HepG2 (cell line): Measurements from ENCODE around the gene CAPN8. TPM values are rescaled to one million over a fixed set of nuclear protein-coding genes. Genes with fewer than 3 reads are reported as not detected.

Experiments used
- CEBPG ChIP-seq: IDR thresholded peaks from 2 replicates; pipeline ENCODE4 v1.6.1; 2016
- ETV5 ChIP-seq: IDR thresholded peaks from 2 replicates; pipeline ENCODE4 v1.6.1; 2018; ENCODE audit warnings: missing biosample characterization, missing genetic modification reagents, inconsistent platforms, borderline replicate concordance
- FIP1L1 ChIP-seq: fragments of 200-400 bp; formaldehyde crosslinking; IDR thresholded peaks from 2 replicates; pipeline ENCODE4 v1.6.1; 2018; ENCODE audit warnings: low read depth, mild to moderate bottlenecking, low read length, moderate library complexity, borderline replicate concordance; ENCODE audit not compliant: insufficient read depth
- FOXP1 ChIP-seq, 2 experiments: fragments of 450-650 bp in 1 of 2; IDR thresholded peaks; 2 replicates each; pipeline ENCODE4 v1.6.1; 2017 to 2018; ENCODE audit warnings: antibody characterized with exemption in 1 of 2
- GABPB1 ChIP-seq: IDR thresholded peaks from 2 replicates; pipeline ENCODE4 v1.6.1; 2016; ENCODE audit warnings: mild to moderate bottlenecking, missing genetic modification reagents, moderate library complexity, missing compliant biosample characterization
- HDAC1 ChIP-seq: sonication (generic); formaldehyde crosslinking; IDR thresholded peaks from 2 replicates; pipeline ENCODE4 v1.5.1; 2020; ENCODE audit warnings: mild to moderate bottlenecking, missing genetic modification reagents
- LCORL ChIP-seq, 2 experiments: fragments of 450-650 bp in 1 of 2; sonication (generic) in 1 of 2; formaldehyde crosslinking in 1 of 2; IDR thresholded peaks; 2 replicates each; pipeline versions ENCODE4 v1.5.0 to v1.6.1; 2017 to 2020; ENCODE audit warnings: antibody characterized with exemption in 1 of 2, missing genetic modification reagents in 1 of 2
- NAIF1 ChIP-seq: sonication (generic); formaldehyde crosslinking; IDR thresholded peaks from 2 replicates; pipeline ENCODE4 v1.5.0; 2020; ENCODE audit warnings: mild to moderate bottlenecking, missing genetic modification reagents, borderline replicate concordance
- NBN ChIP-seq: fragments of 450-650 bp; conservative IDR thresholded peaks from 2 replicates; pipeline ENCODE4 v1.6.1; 2017
- NCOR1 ChIP-seq: fragments of 200-600 bp; sonication (generic); IDR thresholded peaks from 2 replicates; pipeline ENCODE4 v1.7.0; 2017; ENCODE audit warnings: antibody characterized with exemption, low read length, borderline replicate concordance
- PAX8 ChIP-seq: sonication (generic); formaldehyde crosslinking; IDR thresholded peaks from 2 replicates; pipeline ENCODE4 v1.8.0; 2022; ENCODE audit warnings: mild to moderate bottlenecking, missing genetic modification reagents, borderline replicate concordance
- REL ChIP-seq: sonication (generic); formaldehyde crosslinking; conservative IDR thresholded peaks from 2 replicates; pipeline ENCODE4 v1.8.0; 2022; ENCODE audit warnings: mild to moderate bottlenecking, missing genetic modification reagents, moderate library complexity
- SALL2 ChIP-seq: sonication (generic); formaldehyde crosslinking; IDR thresholded peaks from 2 replicates; pipeline ENCODE4 v1.8.1; 2023; ENCODE audit warnings: mild to moderate bottlenecking, missing genetic modification reagents, inconsistent platforms
- SNRNP70 ChIP-seq: fragments of 200-400 bp; formaldehyde crosslinking; IDR thresholded peaks from 2 replicates; pipeline ENCODE4 v1.6.1; 2017; ENCODE audit warnings: mild to moderate bottlenecking, low read depth, low read length, moderate library complexity
- TEAD2 ChIP-seq: sonication (generic); formaldehyde crosslinking; IDR thresholded peaks from 2 replicates; pipeline ENCODE4 v1.9.0; 2021; ENCODE audit warnings: missing genetic modification reagents
- TEAD3 ChIP-seq: optimal IDR thresholded peaks from 2 replicates; pipeline ENCODE3; 2016; ENCODE audit warnings: borderline replicate concordance
- ZBTB1 ChIP-seq: sonication (generic); formaldehyde crosslinking; IDR thresholded peaks from 2 replicates; pipeline ENCODE4 v1.4.0; 2020; ENCODE audit warnings: missing genetic modification reagents, borderline replicate concordance
- ZBTB3 ChIP-seq: sonication (generic); formaldehyde crosslinking; IDR thresholded peaks from 2 replicates; pipeline ENCODE4 v1.4.0; 2020; ENCODE audit warnings: low read depth, mild to moderate bottlenecking, moderate library complexity, missing genetic modification reagents, borderline replicate concordance
- ZKSCAN8 ChIP-seq: IDR thresholded peaks from 2 replicates; pipeline ENCODE4 v1.6.1; 2016; ENCODE audit warnings: borderline replicate concordance, missing genetic modification reagents, missing compliant biosample characterization
- ZNF547 ChIP-seq: sonication (generic); formaldehyde crosslinking; IDR thresholded peaks from 2 replicates; pipeline ENCODE4 v1.5.1; 2020; ENCODE audit warnings: mild to moderate bottlenecking, missing genetic modification reagents
- ZNF746 ChIP-seq: sonication (generic); formaldehyde crosslinking; IDR thresholded peaks from 2 replicates; pipeline ENCODE4 v1.8.0; 2022; ENCODE audit warnings: mild to moderate bottlenecking, missing genetic modification reagents
- ZNF776 ChIP-seq: sonication (generic); formaldehyde crosslinking; IDR thresholded peaks from 2 replicates; pipeline ENCODE4 v1.4.0; 2020; ENCODE audit warnings: mild to moderate bottlenecking, missing genetic modification reagents
- polyA plus RNA-seq, 8 experiments: library from polyadenylated mRNA; depleted of rRNA in 3 of 8; stranded (reverse) in 7 of 8; unstranded in 1 of 8; fragments of >200 nt; fragmentation: Illumina TruSeq in 4 of 8; extraction: Trizol in 4 of 8; gene quantifications; 2 replicates each; pipeline versions ENCODE4 v1.2.1 to v1.2.3, GENCODE V29; 2011 to 2016; ENCODE audit warnings: low read depth in 4 of 8, missing spikeins in 1 of 8, mixed read lengths in 1 of 8; ENCODE audit not compliant: insufficient read depth in 1 of 8
- total RNA-seq, 5 experiments: library from RNA; depleted of rRNA; stranded (reverse); fragments of >200 nt; fragmentation: Illumina TruSeq; extraction: Trizol; gene quantifications; 2 replicates each; pipeline ENCODE4 v1.2.3, GENCODE V29; 2016; ENCODE audit warnings: low read depth in 1 of 5
- TF ChIP-seq, protein P1 (sequence below): sonication (generic); formaldehyde crosslinking; IDR thresholded peaks from 2 replicates; pipeline ENCODE4 v1.8.1; 2023; ENCODE audit warnings: mild to moderate bottlenecking, missing genetic modification reagents
- TF ChIP-seq, protein P2 (sequence below): sonication (generic); formaldehyde crosslinking; IDR thresholded peaks from 2 replicates; pipeline ENCODE4 v1.4.0; 2020; ENCODE audit warnings: mild to moderate bottlenecking, low read depth, missing genetic modification reagents
- TF ChIP-seq, protein P3 (sequence below): sonication (generic); formaldehyde crosslinking; IDR thresholded peaks from 2 replicates; pipeline ENCODE4 v1.5.1; 2020; ENCODE audit warnings: mild to moderate bottlenecking, missing genetic modification reagents, borderline replicate concordance
- TF ChIP-seq, protein P4 (sequence below): conservative IDR thresholded peaks from 2 replicates; pipeline ENCODE4 v1.6.1; 2018; ENCODE audit warnings: missing genetic modification reagents

CAPN8 gene
- total and polyA plus RNA-seq, 2 of the 13 experiments (the other 11 are each of a cell fraction or from before 2014, with no cell fraction given) = 0.20 to 0.25 TPM

DNA sequence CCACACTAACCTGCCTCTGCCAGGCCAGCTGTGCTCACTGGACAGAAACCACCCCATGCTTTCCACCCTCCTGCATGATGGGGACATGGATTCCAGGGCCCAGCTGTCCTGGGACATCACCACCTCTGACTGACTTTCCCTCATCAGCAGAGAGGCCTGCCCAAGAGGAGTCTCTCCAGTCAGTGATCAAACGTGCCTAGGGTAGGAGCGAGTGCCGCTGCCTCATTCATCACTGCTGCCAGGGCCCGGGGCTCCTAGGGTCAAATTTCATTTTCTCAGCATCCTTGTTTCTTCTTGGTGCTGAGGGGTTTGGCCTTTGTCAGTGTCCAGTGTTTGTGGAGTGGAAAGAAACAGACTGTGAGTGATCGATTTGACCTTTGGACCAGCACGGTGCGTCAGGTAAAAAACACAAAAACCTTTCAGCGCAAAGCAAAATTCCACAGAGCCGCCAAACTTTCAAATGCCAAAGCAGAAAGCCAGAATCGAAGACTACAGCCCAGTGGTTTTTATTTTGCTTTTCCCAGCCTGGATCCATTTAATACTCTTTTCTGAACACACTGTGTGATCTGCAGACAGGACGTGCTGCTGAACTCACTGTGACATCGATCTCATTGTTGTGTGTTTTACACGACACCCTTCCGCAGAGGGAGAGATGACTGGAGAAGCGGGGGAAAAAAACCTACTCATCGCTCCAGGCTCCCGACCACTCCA, 43.2 kb downstream of the CAPN8 start (continued):
- TF ChIP-seq, protein P1, sequence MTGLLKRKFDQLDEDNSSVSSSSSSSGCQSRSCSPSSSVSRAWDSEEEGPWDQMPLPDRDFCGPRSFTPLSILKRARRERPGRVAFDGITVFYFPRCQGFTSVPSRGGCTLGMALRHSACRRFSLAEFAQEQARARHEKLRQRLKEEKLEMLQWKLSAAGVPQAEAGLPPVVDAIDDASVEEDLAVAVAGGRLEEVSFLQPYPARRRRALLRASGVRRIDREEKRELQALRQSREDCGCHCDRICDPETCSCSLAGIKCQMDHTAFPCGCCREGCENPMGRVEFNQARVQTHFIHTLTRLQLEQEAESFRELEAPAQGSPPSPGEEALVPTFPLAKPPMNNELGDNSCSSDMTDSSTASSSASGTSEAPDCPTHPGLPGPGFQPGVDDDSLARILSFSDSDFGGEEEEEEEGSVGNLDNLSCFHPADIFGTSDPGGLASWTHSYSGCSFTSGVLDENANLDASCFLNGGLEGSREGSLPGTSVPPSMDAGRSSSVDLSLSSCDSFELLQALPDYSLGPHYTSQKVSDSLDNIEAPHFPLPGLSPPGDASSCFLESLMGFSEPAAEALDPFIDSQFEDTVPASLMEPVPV = no peak
- TF ChIP-seq NAIF1 (no peak), FOXP1 (IDR thresholded peaks at IDR 0.05) (no peak), FOXP1 (CRISPR knock-in tag; IDR thresholded peaks at IDR 0.05) (peak; percentile 36; the same call in 1 of the 2 replicates), TEAD2 (CRISPR knock-in tag) (no peak), PAX8 (CRISPR knock-in tag) (no peak), ZNF746 (no peak), ZNF547 (CRISPR knock-in tag) (no peak), GABPB1 (CRISPR knock-in tag) (no peak), HDAC1 (CRISPR knock-in tag) (peak; percentile 59), ZKSCAN8 (CRISPR knock-in tag) (no peak), NBN (no peak), FIP1L1 (no peak), LCORL (IDR thresholded peaks at IDR 0.05) (peak; percentile 62; the same call in 1 of the 2 replicates), LCORL (CRISPR knock-in tag; IDR thresholded peaks at IDR 0.05) (peak; percentile 83), REL (no peak), SNRNP70 (no peak), ZNF776 (CRISPR knock-in tag) (no peak), TEAD3 (CRISPR knock-in tag) (peak; percentile 11), CEBPG (CRISPR knock-in tag) (no peak), ETV5 (CRISPR knock-in tag) (no peak; the same call in 1 of the 2 replicates), ZBTB3 (no peak), NCOR1 (peak; percentile 69; the same call in 1 of the 2 replicates), ZBTB1 (CRISPR knock-in tag) (no peak), SALL2 (CRISPR knock-in tag) (no peak)
- TF ChIP-seq, protein P2, sequence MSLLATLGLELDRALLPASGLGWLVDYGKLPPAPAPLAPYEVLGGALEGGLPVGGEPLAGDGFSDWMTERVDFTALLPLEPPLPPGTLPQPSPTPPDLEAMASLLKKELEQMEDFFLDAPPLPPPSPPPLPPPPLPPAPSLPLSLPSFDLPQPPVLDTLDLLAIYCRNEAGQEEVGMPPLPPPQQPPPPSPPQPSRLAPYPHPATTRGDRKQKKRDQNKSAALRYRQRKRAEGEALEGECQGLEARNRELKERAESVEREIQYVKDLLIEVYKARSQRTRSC = no peak
- TF ChIP-seq, protein P3, sequence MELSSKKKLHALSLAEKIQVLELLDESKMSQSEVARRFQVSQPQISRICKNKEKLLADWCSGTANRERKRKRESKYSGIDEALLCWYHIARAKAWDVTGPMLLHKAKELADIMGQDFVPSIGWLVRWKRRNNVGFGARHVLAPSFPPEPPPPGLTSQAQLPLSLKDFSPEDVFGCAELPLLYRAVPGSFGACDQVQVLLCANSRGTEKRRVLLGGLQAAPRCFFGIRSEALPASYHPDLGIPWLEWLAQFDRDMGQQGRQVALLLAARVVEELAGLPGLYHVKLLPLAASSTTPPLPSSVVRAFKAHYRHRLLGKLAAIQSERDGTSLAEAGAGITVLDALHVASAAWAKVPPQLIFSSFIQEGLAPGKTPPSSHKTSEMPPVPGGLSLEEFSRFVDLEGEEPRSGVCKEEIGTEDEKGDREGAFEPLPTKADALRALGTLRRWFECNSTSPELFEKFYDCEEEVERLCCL (CRISPR knock-in tag) = no peak
- TF ChIP-seq, protein P4, sequence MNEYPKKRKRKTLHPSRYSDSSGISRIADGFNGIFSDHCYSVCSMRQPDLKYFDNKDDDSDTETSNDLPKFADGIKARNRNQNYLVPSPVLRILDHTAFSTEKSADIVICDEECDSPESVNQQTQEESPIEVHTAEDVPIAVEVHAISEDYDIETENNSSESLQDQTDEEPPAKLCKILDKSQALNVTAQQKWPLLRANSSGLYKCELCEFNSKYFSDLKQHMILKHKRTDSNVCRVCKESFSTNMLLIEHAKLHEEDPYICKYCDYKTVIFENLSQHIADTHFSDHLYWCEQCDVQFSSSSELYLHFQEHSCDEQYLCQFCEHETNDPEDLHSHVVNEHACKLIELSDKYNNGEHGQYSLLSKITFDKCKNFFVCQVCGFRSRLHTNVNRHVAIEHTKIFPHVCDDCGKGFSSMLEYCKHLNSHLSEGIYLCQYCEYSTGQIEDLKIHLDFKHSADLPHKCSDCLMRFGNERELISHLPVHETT (CRISPR knock-in tag) = no peak
